ENCODE results near the gene CASP6.
A peak's percentile ranks its signal among the peaks of the same experiment; 100 is the strongest.

The CASP6 gene

DNA sequence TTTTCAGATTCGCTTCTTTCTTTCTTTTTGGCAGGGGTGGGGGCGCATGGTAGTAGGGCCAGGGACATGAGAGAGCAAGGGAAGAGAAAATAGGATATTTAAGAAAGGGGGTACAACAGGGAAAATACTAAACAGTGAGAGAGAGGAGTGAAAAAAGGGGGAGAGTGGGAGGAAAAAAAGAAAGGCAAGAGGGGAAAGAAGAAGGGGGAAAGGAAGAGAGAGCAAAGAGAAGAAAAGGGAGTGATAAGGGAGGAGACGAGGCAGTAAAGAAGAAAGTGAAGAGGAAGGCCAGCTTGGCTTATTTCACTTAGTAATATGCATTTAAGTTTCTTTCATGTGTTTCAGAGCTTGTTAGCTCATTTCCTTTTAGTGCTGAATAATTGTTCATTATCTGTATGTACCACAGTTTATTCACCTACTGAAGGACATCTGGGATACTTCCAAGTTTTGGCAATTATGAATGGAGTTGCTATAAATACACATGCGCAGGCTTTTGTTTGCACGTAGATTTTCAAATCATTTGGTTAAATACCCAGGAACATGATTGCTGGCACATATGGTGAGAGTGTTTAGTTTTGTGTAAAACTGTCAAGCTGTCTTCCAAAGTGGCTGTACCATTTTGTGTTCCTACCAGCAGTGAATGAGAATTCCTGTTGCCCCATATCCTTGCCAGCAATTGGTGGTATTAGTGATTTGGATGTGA is 37.3 kb downstream of the CASP6 start:
- no peak for DNase-seq

DNA sequence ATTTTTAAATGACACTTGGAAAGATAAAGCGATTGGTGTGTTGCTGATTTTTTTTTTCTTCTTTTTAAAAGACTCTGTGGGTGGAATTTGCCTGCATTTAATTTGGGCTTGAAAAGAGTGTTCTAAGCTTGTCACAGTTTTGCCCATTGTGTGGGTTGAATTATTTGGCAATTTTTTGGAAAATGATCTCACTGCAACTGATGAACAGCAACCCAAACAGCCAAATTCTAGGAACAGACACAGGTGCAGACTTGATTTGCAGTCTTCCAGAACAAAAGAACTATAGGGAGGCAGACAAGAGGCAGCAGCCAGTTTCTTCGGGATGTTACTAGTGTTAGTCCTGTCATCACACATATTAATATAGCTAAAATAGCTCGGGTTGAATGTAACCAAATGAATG is 40.5 kb downstream of the CASP6 start:
- DNase-seq: no peak

DNA sequence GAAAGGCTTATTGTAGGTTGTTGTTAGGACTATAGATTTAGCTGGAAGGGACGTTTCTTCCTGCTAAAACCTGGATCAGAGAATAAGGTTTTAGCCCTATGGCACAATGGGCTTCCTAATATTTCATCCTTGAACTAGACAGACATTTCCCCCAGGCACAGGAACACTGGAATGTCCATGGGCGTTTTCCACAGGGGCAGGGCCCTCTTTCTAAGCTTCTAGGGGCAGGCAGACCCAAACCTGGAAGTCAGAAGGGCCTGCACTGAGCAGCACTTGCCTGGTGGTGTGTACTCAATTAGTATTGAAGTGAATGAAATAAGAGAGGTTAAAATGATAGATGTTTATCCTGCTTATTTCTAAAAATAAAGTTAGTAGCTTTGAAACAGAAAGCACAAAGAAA is 41.1 kb downstream of the CASP6 start:
- DNase-seq: no peak

DNA sequence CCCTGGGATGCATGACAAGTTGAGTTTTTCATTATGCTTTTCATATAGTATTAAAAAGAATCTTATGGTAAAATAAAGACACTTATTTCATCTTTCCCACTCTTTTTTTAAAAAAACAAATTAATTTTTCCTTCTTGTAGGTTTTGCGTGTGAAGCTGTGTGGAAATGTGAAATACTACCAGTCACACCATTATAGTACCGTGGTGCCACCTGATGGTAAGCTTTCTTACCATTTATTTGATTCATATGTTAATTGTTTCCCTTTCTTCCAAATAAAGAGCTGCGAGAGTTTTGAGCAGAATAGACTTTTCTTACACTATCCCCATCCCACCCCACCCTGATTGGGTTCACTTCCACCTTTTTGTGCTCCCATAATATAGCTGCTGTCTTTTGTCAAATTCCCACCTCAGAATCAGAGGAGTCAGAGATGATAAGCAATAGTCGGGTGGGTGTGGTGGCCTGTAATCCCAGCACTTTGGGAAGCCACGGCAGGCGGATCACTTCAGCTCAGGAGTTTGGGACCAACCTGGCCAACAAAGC is 44.3 kb downstream of the CASP6 start:
- DNase-seq: no peak

DNA sequence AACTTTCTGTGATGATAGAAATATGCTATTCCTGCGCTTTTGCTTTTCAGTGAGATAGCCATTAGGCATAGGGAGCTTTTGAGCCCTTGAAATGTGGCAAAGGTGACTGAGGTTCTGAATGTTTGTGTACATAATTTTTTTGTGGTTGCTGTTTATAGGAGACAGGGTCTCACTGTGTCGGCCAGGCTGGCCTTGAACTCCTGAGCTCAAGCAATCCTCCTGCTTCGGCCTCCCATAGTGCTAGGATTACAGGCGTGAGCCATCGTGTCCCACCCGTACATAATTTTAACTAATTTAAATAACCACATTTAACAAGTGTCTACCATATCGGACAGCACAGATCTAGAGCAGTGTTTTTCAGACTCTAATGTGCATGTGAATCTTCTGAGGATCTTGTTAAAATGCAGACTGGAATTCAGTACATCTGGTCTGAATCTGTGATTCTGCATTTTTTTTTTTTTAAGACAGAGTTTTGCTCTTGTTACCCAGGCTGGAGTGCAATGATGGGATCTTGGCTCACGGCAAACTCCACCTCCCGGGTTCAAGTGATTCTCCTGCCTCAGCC is 45.3 kb downstream of the CASP6 start:
- no peak for DNase-seq

DNA sequence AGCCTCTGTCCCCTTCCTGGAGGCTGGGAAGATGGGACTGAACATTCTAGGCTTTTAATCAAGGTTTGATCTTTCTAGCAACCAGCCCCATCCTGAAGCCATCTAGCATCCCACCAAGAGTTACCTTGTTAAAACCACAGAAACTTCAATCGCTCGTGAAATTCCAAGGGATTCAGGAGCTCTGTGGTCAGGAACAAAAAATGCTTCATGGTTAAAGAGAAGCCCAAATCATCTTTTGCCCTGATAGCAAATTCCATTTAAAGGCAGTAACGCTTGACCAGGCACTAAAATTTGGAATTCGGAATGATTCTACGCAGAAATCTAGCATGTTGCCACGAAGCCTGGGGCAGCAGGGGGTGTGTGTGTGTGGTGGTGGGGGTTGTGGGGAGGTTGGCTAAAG is 47.8 kb downstream of the CASP6 start:
- no peak for DNase-seq

DNA sequence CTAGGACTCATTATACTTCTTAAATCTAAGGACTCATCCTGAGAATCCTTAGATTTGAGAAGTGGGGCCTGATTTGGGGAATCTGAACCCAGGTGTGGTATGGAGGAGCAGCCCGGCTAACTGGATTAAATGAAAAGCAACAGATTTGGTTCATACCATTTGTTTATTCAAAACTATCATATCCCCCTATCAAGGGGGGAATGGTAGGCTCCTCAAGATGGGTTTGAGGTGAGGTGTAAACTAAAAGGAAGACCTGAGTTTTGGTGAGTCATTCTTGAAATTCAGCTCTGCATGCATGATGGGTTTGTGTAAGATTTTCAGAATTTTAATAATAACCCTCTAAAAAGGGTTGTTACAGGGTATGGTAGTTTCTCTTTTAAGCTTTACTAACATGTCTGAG is 53.4 kb downstream of the CASP6 start:
- DNase-seq: no peak

DNA sequence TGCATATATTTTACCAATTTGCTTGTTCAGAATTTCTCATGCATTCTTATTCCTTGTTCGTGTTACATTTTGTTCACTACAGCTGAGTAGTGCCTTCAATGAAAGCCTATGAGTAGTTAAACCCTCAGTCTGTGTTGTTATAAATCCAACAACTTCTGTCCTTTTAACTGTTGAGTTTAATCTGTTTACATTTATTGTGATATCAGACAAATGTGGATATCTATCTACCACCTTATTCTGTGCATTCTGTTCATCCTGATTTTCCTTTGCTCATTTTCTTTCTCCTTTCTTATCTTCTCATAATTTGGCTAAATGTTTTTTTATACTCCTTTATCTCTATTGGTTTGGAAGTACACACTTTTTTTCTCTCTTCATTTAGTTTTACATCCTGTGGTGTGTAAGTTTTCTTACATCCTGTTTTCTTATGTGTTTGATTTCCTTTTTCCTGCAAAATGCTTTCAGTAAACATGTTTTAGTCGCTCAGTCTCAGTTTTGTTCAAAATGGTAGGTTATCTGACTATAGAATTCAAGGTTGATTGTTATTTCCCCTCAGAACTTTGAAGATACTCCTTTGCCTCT is 54.2 kb downstream of the CASP6 start:
- DNase-seq: no peak

DNA sequence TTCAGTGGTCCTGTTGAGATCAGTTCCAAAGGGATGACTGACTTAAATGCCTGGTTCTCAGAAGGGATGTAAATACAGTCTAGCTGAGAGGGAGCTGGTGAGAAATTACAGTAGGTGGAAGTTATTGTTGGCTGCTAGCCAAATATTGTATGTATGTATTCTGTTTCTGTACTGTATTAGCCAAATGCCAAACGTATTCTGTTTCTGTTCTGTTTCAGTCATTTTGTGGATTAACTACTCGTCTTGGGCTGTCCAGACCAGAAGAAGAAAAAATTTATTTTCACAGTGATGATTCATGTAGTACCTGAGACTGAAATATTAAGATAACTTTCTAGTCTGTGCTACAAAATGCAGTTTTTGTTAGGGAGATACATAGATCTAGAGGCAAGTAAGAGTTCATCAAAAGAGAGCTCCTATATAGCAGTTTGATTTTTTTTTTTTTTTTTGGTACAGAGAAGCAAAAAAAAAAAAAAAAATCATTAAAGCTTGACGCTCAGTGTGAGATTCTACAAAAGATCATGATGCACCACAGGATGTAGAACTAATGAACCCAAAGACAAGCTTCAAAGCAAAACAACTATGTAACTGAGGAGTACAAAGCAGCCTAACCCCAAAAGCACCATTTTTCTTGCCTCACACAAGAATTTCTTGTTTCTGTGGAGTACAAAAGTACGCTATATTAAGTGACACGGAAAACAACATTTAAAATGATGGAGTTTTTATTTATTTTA is 54.8 kb downstream of the CASP6 start:
- peak; percentile 21 for DNase-seq

DNA sequence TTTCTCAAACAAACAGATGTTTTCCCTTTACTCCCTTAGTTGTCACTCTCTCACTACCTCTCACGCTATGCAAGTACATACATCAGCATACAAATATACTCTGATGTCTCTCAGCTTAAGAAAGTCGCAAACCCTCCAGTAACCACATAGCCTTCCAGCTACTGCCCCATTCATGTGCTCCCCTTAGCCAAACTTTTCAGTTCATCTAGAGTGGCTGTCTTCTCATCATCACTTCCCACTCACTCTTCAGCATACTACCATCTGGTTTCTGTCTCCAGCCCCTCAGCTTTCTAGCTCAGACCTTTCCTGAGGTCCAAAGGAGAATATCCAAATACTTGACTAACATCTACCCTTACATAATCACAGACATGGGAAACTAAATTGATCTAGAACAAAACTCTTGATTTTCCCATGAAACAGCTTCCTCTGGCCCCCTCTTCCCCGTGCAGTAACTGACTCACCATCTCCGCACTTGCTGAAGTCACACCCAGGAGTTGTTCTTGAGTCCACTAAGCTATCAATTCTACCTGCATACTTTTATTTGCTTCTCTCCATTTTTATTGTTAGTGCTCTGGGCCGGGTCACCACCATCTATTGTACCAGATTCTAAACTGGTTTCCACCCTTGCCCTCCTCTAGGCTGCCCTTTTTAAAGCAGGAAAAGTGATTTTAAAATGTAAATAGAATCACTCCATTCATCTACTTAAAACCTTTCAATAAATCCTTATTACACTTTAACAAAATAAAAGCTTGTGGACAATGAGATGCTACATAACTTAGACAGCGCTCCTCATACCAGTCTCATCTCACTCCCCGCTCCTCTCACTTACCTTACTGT is 57.2 kb downstream of the CASP6 start:
- no peak for DNase-seq

DNA sequence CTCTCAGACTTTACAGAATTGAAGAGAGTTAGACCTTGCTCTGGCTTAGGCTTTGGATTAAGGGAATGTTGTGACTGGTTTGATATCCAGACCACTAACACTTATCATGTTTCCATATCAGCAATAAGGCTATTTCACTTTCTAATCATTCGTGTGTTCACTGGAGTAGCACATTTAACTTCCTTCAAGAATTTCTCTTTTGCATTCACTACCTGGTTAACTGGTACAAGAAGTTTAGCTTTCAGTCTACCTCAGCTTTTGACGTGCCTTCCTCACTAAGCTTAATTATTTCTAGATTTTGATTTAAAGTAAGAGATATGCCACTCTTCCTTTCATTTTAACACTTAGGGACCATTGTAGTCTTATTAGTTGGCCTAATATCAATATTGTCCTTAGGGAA is 62.6 kb downstream of the CASP6 start:
- no peak for DNase-seq

All from effector CD4-positive, alpha-beta T cell (primary cell).